ENCODE results near the gene RNF225. TPM values are rescaled to one million over a fixed set of nuclear protein-coding genes. Genes with fewer than 3 reads are reported as not detected.
A peak's percentile ranks its signal among the peaks of the same experiment; 100 is the strongest.

The RNF225 gene
- total and polyA plus RNA-seq, 9 of the 15 experiments (the other 6 are each of a cell fraction or from before 2014, with no cell fraction given), result 0.33 TPM; not detected in 8

DNA sequence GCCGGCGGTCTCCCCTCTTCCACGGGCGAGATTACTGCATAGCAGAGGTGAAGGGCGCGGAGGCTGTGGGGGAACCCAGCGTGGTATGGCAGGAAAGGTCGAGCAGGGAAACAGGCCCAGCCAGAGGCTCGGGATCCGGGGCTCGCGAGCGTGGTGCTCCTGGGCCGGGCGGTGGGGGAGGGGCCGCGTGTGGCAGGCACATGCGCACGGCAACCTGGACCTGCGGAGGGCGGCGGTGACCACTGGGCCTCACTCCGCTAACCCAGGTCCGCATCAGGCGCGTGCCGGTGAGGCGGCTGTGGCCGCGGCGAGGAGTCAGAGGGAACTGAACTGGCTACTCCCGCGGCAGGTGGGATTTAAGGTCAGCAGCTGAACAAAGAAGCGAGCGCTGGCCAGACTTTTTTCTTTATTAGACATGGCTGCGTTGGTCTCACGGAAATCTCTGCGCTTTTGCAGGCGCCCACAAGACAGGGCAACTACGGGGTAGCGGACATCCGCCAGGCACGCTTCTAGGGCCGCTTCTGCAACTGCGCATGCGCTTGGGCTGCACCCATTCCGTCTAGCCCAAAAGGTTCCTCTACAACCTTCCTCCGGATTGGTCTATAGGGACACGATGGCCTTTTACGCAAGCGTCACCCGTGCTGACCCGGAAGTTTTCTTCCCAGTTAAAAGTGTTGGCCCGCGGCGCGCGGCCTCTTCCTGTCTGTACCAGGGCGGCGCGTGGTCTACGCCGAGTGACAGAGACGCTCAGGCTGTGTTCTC, 8.7 kb upstream of the RNF225 start, which contains the start of gene RPS5 (continued):
- no peak for TF ChIP-seq PTTG1 (tag; IDR thresholded peaks at IDR 0.05; ENCODE audit: low read depth)
- TF ChIP-seq, protein P1, sequence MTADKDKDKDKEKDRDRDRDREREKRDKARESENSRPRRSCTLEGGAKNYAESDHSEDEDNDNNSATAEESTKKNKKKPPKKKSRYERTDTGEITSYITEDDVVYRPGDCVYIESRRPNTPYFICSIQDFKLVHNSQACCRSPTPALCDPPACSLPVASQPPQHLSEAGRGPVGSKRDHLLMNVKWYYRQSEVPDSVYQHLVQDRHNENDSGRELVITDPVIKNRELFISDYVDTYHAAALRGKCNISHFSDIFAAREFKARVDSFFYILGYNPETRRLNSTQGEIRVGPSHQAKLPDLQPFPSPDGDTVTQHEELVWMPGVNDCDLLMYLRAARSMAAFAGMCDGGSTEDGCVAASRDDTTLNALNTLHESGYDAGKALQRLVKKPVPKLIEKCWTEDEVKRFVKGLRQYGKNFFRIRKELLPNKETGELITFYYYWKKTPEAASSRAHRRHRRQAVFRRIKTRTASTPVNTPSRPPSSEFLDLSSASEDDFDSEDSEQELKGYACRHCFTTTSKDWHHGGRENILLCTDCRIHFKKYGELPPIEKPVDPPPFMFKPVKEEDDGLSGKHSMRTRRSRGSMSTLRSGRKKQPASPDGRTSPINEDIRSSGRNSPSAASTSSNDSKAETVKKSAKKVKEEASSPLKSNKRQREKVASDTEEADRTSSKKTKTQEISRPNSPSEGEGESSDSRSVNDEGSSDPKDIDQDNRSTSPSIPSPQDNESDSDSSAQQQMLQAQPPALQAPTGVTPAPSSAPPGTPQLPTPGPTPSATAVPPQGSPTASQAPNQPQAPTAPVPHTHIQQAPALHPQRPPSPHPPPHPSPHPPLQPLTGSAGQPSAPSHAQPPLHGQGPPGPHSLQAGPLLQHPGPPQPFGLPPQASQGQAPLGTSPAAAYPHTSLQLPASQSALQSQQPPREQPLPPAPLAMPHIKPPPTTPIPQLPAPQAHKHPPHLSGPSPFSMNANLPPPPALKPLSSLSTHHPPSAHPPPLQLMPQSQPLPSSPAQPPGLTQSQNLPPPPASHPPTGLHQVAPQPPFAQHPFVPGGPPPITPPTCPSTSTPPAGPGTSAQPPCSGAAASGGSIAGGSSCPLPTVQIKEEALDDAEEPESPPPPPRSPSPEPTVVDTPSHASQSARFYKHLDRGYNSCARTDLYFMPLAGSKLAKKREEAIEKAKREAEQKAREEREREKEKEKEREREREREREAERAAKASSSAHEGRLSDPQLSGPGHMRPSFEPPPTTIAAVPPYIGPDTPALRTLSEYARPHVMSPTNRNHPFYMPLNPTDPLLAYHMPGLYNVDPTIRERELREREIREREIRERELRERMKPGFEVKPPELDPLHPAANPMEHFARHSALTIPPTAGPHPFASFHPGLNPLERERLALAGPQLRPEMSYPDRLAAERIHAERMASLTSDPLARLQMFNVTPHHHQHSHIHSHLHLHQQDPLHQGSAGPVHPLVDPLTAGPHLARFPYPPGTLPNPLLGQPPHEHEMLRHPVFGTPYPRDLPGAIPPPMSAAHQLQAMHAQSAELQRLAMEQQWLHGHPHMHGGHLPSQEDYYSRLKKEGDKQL (CRISPR knock-in tag; IDR thresholded peaks at IDR 0.05; ENCODE audit: borderline replicate concordance), result no peak
- peak; percentile 71; the same call in 1 of the 2 replicates for TF ChIP-seq HDAC2 (IDR thresholded peaks at IDR 0.05)
- TF ChIP-seq CHD2 (IDR thresholded peaks at IDR 0.05; ENCODE audit: low read depth, low read length), result peak; percentile 68
- no peak for TF ChIP-seq NUFIP1 (IDR thresholded peaks at IDR 0.05; ENCODE audit: partially characterized antibody)
- TF ChIP-seq PHF8 (IDR thresholded peaks at IDR 0.05; ENCODE audit: borderline replicate concordance, low read length), result peak; percentile 85; the same call in 1 of the 2 replicates
- TF ChIP-seq ZNF583 (CRISPR knock-in tag; IDR thresholded peaks at IDR 0.05), result no peak
- TF ChIP-seq MAFF (IDR thresholded peaks at IDR 0.05; ENCODE audit: low read length), result no peak
- no peak for TF ChIP-seq ZNF133 (CRISPR knock-in tag; IDR thresholded peaks at IDR 0.05)
- TF ChIP-seq CCNT2 (IDR thresholded peaks at IDR 0.05; ENCODE audit: borderline replicate concordance, extremely low read depth, insufficient read length, low read depth, low read length), result peak; percentile 64
- peak; percentile 85 for TF ChIP-seq RBM22 (IDR thresholded peaks at IDR 0.05; ENCODE audit: low read depth, low read length, poor library complexity, severe bottlenecking)
- no peak for TF ChIP-seq DACH1 (IDR thresholded peaks at IDR 0.05; ENCODE audit: partially characterized antibody)
- no peak for TF ChIP-seq KLF16 (IDR thresholded peaks at IDR 0.05)
- TF ChIP-seq, protein P2, sequence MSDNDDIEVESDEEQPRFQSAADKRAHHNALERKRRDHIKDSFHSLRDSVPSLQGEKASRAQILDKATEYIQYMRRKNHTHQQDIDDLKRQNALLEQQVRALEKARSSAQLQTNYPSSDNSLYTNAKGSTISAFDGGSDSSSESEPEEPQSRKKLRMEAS (CRISPR knock-in tag; IDR thresholded peaks at IDR 0.05), result peak; percentile 95
- peak in 1 of 2 experiments; percentile 77; a peak in 1 of 4 replicates for TF ChIP-seq FOXA3 (CRISPR knock-in tag; conservative IDR thresholded peaks at IDR 0.05 in 1 of 2, IDR thresholded peaks at IDR 0.05 in 1 of 2)
- peak; percentile 75 for TF ChIP-seq RB1 (IDR thresholded peaks at IDR 0.05; ENCODE audit: low read depth)
- no peak for TF ChIP-seq ZNF668 (CRISPR knock-in tag; IDR thresholded peaks at IDR 0.05)
- TF ChIP-seq TRIM24 (IDR thresholded peaks at IDR 0.05), result peak in 1 of 2 experiments; percentile 44; a peak in 1 of 4 replicates
- no peak for TF ChIP-seq HOXB6 (CRISPR knock-in tag; IDR thresholded peaks at IDR 0.05; ENCODE audit: borderline replicate concordance)
- no peak for TF ChIP-seq SNIP1 (IDR thresholded peaks at IDR 0.05; ENCODE audit: low read depth)
- TF ChIP-seq SMAD4 (CRISPR knock-in tag; conservative IDR thresholded peaks at IDR 0.05), result no peak; the same call in none of the 2 replicates
- TF ChIP-seq, protein P3, sequence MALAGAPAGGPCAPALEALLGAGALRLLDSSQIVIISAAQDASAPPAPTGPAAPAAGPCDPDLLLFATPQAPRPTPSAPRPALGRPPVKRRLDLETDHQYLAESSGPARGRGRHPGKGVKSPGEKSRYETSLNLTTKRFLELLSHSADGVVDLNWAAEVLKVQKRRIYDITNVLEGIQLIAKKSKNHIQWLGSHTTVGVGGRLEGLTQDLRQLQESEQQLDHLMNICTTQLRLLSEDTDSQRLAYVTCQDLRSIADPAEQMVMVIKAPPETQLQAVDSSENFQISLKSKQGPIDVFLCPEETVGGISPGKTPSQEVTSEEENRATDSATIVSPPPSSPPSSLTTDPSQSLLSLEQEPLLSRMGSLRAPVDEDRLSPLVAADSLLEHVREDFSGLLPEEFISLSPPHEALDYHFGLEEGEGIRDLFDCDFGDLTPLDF (CRISPR knock-in tag; IDR thresholded peaks at IDR 0.05), result 0 out of 2 replicates have a peak, but pooled peaks have one; percentile 46
